GM12865 (cell line): Measurements from ENCODE around the gene CTSD.

ENCODE experiments used
- DNase-seq: peaks from one replicate; pipeline ENCODE4 v3.0.0; 2010; ENCODE audit warnings: low read depth
- H3K4me3 ChIP-seq: 2 replicates; pipeline ENCODE4 v1.5.1; 2011; ENCODE audit warnings: mild to moderate bottlenecking, low read depth, low read length, control low read depth
- TF ChIP-seq, protein P1 (sequence below): IDR thresholded peaks from 2 replicates; pipeline ENCODE4 v1.5.1; 2011; ENCODE audit warnings: low read length, control low read depth, low read depth, inconsistent platforms; ENCODE audit not compliant: insufficient read depth; ENCODE audit errors: missing control alignments

Gene CTSD

GRCh38 chr11:1733716-1734640 is 29.7 kb downstream of the CTSD start:
- DNase-seq: no peak
- no peak overlapping the region for H3K4me3 ChIP-seq
- TF ChIP-seq, protein P1, sequence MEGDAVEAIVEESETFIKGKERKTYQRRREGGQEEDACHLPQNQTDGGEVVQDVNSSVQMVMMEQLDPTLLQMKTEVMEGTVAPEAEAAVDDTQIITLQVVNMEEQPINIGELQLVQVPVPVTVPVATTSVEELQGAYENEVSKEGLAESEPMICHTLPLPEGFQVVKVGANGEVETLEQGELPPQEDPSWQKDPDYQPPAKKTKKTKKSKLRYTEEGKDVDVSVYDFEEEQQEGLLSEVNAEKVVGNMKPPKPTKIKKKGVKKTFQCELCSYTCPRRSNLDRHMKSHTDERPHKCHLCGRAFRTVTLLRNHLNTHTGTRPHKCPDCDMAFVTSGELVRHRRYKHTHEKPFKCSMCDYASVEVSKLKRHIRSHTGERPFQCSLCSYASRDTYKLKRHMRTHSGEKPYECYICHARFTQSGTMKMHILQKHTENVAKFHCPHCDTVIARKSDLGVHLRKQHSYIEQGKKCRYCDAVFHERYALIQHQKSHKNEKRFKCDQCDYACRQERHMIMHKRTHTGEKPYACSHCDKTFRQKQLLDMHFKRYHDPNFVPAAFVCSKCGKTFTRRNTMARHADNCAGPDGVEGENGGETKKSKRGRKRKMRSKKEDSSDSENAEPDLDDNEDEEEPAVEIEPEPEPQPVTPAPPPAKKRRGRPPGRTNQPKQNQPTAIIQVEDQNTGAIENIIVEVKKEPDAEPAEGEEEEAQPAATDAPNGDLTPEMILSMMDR: no peak

- no peak for DNase-seq
- TF ChIP-seq, protein P1: no peak
- no peak overlapping the region for H3K4me3 ChIP-seq
These were observed 30.6 kb downstream of the CTSD start for GRCh38 chr11:1733009-1733715.

DNA sequence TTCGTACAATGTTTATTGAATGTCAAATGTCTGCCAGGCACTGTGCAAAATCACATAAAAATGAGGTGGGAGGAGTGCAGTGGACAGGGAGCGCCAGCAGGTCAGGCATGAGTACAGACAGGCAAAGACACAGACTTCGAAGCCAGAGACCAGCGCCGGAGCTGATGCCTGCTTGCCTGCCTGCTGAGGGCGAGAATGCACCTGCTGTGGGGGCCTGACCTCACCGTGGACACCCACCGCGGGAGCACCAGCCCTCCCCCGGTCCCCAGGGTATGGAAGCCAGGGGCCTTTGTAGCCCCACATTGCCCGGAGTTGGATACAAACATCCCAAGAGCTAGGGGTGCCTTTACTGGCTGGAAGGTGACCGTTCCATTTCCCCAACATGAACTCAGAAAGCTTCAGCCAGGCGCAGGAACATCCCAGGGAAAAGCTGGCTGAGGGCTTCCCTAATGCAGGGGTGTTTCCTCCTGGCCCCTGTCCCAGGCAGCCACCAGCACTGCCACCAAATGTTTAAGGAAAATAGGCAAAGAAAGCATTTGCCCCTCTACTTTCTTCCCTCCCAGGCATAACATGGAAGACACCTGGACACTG is 31.2 kb downstream of the CTSD start:
- TF ChIP-seq, protein P1: no peak
- DNase-seq: no peak
- no peak overlapping the region for H3K4me3 ChIP-seq

DNA sequence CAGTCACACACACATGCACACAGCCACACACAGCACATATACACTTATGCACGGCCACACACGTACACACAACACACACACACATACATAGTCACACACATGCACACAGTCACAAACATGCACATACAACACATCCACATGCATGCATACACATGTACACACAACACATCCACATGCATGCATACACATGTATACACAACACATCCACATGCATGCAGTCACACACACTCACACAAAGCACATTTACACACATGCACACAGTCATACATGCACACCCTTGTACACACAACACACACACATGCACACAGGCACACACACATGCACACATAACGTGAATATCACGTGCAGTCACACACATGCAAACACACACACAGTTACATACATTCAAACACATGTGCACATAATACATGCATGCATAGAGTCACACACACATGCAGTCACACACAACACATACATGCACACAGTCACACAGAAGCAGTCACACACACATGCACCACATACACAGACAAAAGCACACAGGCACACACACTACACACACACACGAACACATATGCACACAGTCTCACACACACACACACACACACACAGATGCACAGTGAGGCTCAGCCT is 32.2 kb downstream of the CTSD start:
- DNase-seq: no peak
- no peak overlapping the region for H3K4me3 ChIP-seq
- TF ChIP-seq, protein P1: no peak

DNA sequence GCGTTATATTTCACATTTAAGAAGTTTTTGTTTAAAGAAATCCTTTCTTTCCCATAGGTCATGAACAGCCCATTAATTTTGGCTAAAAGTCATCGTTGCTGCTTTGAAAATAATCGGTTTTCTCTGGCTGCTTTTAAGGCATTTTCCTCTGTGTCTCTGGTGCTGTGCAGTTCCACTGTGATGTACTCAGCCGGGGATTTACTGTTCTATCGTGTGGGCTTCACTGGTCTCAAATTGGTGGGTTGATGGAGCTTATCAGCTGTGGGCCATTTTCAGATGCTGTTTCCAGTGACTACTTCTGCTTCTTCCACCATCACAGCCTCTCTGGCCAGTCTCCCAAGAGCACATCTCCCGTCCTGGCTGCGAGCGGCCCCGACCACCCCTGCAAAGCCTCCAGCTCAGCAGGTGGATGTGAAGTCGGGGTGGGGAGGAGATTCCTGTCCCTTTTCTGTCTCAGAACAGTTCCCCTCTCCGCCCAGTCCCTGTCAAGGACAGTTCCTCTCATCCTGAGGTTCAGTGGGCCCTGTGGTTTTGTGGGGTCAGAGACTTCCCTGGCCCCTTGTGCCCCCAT is 33.6 kb downstream of the CTSD start:
- TF ChIP-seq, protein P1: no peak
- no peak for DNase-seq
- no peak overlapping the region for H3K4me3 ChIP-seq

GRCh38 chr11:1729692-1730011 is 34.1 kb downstream of the CTSD start:
- no peak overlapping the region for H3K4me3 ChIP-seq
- TF ChIP-seq, protein P1: no peak

More at GRCh38 chr11:1729692-1730011, 34.1 kb downstream of the CTSD start:
- DNase-seq: no peak
